Nephron (organoid): ENCODE data around the gene RAB25.

Experiments used
- H3K27ac Mint-ChIP-seq, 3 experiments: 2 replicates each; pipeline ENCODE4 v1.8.0; 2020; ENCODE audit warnings: mixed read lengths in 3 of 3, mild to moderate bottlenecking in 2 of 3, moderate library complexity in 1 of 3
- H3K27me3 Mint-ChIP-seq: 2 replicates; pipeline ENCODE4 v1.8.0; 2021; ENCODE audit warnings: low read depth, mild to moderate bottlenecking, moderate library complexity, mixed read lengths
- H3K36me3 Mint-ChIP-seq: 2 replicates; pipeline ENCODE4 v1.8.0; 2020; ENCODE audit warnings: low read depth, mixed read lengths
- H3K4me1 Mint-ChIP-seq: 2 replicates; pipeline ENCODE4 v1.8.0; 2020; ENCODE audit warnings: mixed read lengths
- H3K4me3 Mint-ChIP-seq, 3 experiments: 2 replicates each; pipeline ENCODE4 v1.8.0; 2020; ENCODE audit warnings: mild to moderate bottlenecking in 3 of 3, mixed read lengths in 3 of 3, moderate library complexity in 2 of 3
- H3K9me3 Mint-ChIP-seq: 2 replicates; pipeline ENCODE4 v1.8.0; 2020; ENCODE audit warnings: mixed read lengths
- TF ChIP-seq, protein P1 (sequence below), 3 experiments: fragments of 200-600 bp; sonication (generic); IDR thresholded peaks; one replicate each; pipeline ENCODE4 v1.5.0; 2021; ENCODE audit warnings: antibody characterized with exemption in 3 of 3; ENCODE audit not compliant: unreplicated experiment in 3 of 3

Gene RAB25

DNA sequence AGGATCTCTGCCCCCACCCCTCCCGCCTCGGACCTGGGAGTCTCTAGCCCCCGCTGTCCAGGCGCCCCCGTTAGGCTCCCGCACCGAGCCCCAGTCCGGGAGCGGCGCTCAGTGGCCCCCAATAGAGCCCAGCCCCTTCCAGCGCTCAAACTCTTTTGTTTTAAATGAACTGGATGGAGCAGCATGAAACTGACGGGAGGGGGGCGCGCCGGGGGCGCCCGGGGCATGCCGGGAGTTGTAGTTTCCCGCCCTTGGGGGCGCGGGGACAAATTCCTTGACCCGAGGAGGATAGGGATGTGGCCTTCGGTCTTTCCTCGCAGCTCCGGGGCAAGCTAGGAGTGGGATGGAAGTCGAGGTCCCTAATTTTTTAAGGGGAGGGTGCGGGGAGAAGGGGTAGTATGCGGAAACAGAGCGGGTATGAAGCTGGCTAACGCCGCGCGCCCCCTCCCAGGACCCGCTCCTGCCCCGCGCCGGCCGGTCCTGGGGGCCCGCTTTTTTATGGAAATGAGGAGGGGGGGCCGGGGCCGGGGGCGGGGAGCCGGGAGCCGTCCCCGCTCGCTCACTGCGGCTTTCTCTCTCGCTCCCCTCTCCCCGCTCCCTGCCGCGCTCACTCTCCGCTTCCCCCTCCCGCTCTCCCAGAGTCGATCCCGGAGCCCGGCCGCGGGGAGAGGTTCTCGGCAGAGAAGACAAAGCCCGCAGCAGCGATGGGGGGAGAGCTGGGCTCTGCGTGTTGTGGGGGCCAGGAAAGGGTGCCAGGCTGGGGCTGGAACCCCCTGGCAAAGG lies 21.5 kb downstream of the RAB25 start, which contains the start of gene MEX3A:
Gene MEX3A, minus strand, starts transcription at position 157 of the 783 bp plus-strand sequence. CDS start 467 bp downstream, outside the sequence.
- Mint-ChIP-seq H3K9me3 (no peaks in the 10 kb centered on the region), H3K4me1 (peaks cover 69% of the 10 kb centered on the region), H3K36me3 (peaks cover 38% of the 10 kb centered on the region), H3K27ac (peak within 1 kb of the TSS; percentile 82 to 99 (median 97)), H3K27me3 (no peaks in the 10 kb centered on the region), H3K4me3 (peak within 1 kb of the TSS; percentile 98 to 100 (median 98))
- TF ChIP-seq, protein P1, sequence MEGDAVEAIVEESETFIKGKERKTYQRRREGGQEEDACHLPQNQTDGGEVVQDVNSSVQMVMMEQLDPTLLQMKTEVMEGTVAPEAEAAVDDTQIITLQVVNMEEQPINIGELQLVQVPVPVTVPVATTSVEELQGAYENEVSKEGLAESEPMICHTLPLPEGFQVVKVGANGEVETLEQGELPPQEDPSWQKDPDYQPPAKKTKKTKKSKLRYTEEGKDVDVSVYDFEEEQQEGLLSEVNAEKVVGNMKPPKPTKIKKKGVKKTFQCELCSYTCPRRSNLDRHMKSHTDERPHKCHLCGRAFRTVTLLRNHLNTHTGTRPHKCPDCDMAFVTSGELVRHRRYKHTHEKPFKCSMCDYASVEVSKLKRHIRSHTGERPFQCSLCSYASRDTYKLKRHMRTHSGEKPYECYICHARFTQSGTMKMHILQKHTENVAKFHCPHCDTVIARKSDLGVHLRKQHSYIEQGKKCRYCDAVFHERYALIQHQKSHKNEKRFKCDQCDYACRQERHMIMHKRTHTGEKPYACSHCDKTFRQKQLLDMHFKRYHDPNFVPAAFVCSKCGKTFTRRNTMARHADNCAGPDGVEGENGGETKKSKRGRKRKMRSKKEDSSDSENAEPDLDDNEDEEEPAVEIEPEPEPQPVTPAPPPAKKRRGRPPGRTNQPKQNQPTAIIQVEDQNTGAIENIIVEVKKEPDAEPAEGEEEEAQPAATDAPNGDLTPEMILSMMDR (IDR thresholded peaks at IDR 0.05; ENCODE audit: unreplicated experiment in 3 of 3): no peak

DNA sequence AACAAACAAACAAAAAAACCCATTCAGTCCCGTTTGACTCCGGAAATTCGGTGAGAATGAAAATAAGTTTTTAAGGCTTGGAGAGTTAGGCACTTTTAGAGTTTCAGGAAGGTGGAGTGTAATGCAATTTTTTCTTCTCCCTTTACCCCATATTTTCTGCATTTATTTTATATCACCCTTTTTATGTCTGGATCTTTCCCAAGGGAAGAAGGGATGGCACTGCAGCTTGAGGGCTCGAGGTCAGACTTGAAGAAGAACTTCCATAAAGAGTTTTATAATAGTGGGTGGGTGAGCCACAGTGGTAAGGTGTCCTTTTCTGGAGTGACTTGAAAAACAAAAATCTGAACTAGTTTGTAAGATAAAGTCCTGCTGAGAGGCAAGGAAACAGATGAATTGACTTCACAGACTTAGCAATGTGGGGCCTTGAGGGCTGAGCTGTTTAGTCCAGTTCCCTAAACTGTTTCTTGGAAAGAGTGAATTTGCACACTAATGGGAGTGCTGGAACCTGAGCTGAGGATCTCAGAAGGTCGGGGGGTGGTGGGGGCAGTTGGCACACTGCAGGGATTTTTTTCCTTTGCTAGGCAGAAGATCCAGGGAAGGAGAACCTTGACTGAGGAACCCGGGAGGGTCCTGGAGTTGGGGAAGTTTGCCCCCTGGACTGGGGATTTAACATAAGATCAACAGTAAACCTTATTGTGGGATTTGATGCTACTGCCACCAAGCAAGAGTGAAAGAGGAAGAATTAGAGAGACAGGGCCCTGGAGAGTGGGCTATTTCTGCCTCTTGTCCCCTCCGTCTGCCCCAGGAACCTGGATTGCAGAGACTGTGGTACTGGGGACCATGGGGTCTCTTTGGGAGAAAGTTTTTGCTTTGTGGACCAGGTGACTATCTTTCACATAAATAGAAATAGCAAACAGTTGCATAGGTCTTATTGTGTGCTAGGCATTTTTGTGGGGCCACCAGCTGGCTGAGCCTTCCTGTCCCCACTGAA lies 23.1 kb downstream of the RAB25 start:
- Mint-ChIP-seq H3K27ac (peak overlapping the region; percentile 82 to 99 (median 97)), H3K36me3 (peaks cover 22% of the 10 kb centered on the region), H3K27me3 (no peaks in the 10 kb centered on the region), H3K4me1 (peaks cover 54% of the 10 kb centered on the region), H3K9me3 (no peaks in the 10 kb centered on the region), H3K4me3 (peak overlapping the region; percentile 91 to 100 (median 98))
- TF ChIP-seq, protein P1 (IDR thresholded peaks at IDR 0.05; ENCODE audit: unreplicated experiment in 3 of 3): no peak

DNA sequence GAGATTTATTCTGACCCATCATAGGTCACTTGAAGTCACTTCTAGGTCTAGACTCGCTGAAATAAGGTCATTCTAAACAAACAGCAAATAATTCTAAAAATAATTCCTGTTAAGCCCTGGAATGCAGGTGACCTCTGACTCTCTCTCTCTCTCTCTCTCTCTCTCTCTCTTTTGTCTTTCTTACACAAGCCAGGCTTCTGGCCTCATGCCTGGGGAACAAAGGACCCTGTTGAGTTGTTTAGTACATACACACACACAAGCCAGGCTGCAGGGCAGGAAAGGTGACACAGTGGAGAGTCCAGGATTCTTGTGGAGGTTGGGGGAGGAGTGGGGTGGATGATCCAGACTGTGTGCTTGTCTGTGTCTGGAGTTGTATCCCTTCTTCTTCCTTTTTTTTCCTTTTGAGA lies 25.3 kb downstream of the RAB25 start:
- H3K4me3 Mint-ChIP-seq: peak overlapping the region; percentile 43 to 76 (median 74)
- H3K27ac Mint-ChIP-seq: peak overlapping the region; percentile 81 to 86 (median 85)
- H3K27me3 Mint-ChIP-seq: no peaks in the 10 kb centered on the region
- TF ChIP-seq, protein P1 (IDR thresholded peaks at IDR 0.05; ENCODE audit: unreplicated experiment in 3 of 3): no peak
- H3K4me1 Mint-ChIP-seq: peaks cover 60% of the 10 kb centered on the region
- peaks cover 17% of the 10 kb centered on the region for H3K36me3 Mint-ChIP-seq
- H3K9me3 Mint-ChIP-seq: no peaks in the 10 kb centered on the region

DNA sequence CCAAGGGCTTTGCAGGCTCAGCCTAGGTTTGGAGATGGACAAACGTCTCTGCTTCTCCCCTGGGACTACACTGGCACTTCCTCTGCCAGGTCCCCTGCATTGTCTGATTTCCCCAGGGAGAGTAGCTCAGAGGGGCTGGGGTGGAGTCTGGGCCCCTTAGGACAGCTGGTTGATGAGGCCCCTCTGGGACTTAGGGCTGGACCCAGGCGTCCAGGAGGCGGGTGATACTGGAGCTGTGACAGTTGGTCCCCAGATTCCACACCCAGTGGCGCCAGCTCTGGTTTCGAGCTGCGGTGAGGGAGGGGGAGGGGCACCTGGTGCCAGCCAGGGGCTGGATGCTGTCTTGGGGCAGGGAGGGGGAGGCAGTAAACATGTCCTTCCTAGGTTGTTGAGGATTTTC lies 28.7 kb downstream of the RAB25 start:
- peak overlapping the region in 1 of 3 experiments; percentile 20 for H3K27ac Mint-ChIP-seq
- H3K36me3 Mint-ChIP-seq: peaks cover 38% of the 10 kb centered on the region
- H3K27me3 Mint-ChIP-seq: no peaks in the 10 kb centered on the region
- TF ChIP-seq, protein P1 (IDR thresholded peaks at IDR 0.05; ENCODE audit: unreplicated experiment in 3 of 3): no peak
- H3K4me3 Mint-ChIP-seq: no peak overlapping the region
- H3K9me3 Mint-ChIP-seq: no peaks in the 10 kb centered on the region
- H3K4me1 Mint-ChIP-seq: peaks cover 43% of the 10 kb centered on the region

DNA sequence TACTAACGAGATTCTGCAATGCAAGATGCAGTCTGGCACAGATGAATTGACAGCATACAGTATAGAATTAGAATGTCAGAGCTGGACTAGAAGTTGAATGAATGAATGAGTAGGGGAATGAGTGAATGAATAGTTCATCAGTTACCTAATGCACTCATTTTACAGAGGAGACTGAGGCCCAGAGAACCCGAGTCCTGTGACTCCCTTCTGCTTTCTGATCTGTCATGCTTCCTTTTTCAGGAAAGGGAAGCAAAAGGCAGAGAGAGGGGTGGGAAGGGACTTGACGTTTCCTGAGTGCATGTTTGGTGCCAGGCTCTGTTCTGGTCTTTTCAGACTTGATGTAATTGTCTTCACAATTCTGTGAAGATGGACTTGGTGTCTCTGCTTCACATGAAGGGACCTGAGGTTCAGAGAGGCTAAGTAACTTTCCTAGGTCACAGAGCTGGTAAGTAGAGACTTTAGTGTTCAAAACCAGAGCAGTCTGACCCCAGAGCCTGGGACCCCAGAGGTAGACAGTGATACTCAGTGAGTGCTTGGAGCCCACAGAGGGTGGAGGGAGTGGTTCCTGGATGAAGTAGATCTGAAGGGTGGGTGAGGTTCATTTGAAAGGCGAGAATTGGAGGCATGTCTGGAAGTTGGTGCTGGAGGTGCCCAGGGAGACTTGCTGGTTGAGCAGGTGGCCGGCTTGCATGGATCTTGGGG lies 29.3 kb downstream of the RAB25 start:
- peak overlapping the region; percentile 50 to 82 (median 79) for H3K27ac Mint-ChIP-seq
- TF ChIP-seq, protein P1 (IDR thresholded peaks at IDR 0.05; ENCODE audit: unreplicated experiment in 3 of 3): no peak
- no peaks in the 10 kb centered on the region for H3K27me3 Mint-ChIP-seq
- peaks cover 37% of the 10 kb centered on the region for H3K4me1 Mint-ChIP-seq
- no peaks in the 10 kb centered on the region for H3K9me3 Mint-ChIP-seq
- H3K36me3 Mint-ChIP-seq: peaks cover 38% of the 10 kb centered on the region
- peak overlapping the region in 2 of 3 experiments; percentile 20 to 49 for H3K4me3 Mint-ChIP-seq
